ENCODE results near the gene C1QTNF9. TPM values are rescaled to one million over a fixed set of nuclear protein-coding genes. Genes with fewer than 3 reads are reported as not detected.

C1QTNF9 gene
- total RNA-seq, 1 experiment from 2014 or later = not detected

DNA sequence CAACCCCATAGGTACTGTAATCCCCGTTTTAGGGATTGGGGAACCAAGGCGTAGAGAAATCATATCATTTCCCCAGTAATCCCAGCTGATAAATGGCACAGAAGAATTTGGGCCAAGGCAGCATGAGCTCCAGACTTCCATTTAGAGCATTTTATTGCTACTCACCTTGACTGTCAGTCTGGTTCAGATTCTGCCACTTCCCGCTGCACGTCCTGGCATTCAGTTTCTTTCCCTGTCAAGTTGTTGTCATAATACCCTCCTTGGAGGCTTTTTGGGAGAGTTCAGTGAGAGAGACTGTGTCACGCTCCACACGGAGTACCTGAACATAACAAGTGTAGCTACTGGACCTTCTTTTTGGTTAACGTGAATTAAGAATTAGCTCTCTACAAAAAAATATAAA, 7.5 kb upstream of the C1QTNF9 start:
- H3K36me3 ChIP-seq (ENCODE audit: control insufficient read depth, insufficient read depth, low read length) = no peaks in the 10 kb centered on the region
- ChIA-PET CTCF (interaction anchor here (0.6 kb wide), 1 partner anchor 11 kb away, joined by 4 read pairs; no protein-coding TSS in a partner anchor), POLR2A (no interaction called here)
- in situ Hi-C loops (cut with HindIII; ENCODE audit: low pct_unique_long_range_greater_than_20kb, low sequenced_read_pairs) (no loop called here), intact Hi-C loops (cut with micrococcal nuclease; ENCODE audit: unreplicated experiment) (no loop called here)
- H3K9me3 ChIP-seq (ENCODE audit: control insufficient read depth, insufficient read depth, low read depth, low read length) = no peaks in the 10 kb centered on the region
- H3K4me1 ChIP-seq (ENCODE audit: control insufficient read depth, insufficient read depth, low read length) = no peaks in the 10 kb centered on the region
- no peaks in the 10 kb centered on the region for H3K27me3 ChIP-seq (ENCODE audit: control insufficient read depth, insufficient read depth, low read length)
- TF ChIP-seq, protein P1, sequence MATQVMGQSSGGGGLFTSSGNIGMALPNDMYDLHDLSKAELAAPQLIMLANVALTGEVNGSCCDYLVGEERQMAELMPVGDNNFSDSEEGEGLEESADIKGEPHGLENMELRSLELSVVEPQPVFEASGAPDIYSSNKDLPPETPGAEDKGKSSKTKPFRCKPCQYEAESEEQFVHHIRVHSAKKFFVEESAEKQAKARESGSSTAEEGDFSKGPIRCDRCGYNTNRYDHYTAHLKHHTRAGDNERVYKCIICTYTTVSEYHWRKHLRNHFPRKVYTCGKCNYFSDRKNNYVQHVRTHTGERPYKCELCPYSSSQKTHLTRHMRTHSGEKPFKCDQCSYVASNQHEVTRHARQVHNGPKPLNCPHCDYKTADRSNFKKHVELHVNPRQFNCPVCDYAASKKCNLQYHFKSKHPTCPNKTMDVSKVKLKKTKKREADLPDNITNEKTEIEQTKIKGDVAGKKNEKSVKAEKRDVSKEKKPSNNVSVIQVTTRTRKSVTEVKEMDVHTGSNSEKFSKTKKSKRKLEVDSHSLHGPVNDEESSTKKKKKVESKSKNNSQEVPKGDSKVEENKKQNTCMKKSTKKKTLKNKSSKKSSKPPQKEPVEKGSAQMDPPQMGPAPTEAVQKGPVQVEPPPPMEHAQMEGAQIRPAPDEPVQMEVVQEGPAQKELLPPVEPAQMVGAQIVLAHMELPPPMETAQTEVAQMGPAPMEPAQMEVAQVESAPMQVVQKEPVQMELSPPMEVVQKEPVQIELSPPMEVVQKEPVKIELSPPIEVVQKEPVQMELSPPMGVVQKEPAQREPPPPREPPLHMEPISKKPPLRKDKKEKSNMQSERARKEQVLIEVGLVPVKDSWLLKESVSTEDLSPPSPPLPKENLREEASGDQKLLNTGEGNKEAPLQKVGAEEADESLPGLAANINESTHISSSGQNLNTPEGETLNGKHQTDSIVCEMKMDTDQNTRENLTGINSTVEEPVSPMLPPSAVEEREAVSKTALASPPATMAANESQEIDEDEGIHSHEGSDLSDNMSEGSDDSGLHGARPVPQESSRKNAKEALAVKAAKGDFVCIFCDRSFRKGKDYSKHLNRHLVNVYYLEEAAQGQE (IDR thresholded peaks at IDR 0.05; ENCODE audit: insufficient read depth in 1 of 2, low read depth in 2 of 2, low read length in 1 of 2) = no peak
- TF ChIP-seq SIN3A (IDR thresholded peaks at IDR 0.05; ENCODE audit: borderline replicate concordance, insufficient read depth, low read depth, low read length) (no peak), POLR2AphosphoS5 (IDR thresholded peaks at IDR 0.05; ENCODE audit: low read depth, low read length) (no peak), TCF7L2 (IDR thresholded peaks at IDR 0.05; ENCODE audit: low read depth, low read length) (no peak)
- TF ChIP-seq, protein P2, sequence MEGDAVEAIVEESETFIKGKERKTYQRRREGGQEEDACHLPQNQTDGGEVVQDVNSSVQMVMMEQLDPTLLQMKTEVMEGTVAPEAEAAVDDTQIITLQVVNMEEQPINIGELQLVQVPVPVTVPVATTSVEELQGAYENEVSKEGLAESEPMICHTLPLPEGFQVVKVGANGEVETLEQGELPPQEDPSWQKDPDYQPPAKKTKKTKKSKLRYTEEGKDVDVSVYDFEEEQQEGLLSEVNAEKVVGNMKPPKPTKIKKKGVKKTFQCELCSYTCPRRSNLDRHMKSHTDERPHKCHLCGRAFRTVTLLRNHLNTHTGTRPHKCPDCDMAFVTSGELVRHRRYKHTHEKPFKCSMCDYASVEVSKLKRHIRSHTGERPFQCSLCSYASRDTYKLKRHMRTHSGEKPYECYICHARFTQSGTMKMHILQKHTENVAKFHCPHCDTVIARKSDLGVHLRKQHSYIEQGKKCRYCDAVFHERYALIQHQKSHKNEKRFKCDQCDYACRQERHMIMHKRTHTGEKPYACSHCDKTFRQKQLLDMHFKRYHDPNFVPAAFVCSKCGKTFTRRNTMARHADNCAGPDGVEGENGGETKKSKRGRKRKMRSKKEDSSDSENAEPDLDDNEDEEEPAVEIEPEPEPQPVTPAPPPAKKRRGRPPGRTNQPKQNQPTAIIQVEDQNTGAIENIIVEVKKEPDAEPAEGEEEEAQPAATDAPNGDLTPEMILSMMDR (IDR thresholded peaks at IDR 0.05) = no peak
- ATAC-seq (no peak), DNase-seq (ENCODE audit: low read depth, low spot score) (no peak)
- no peak overlapping the region for H3K27ac ChIP-seq (ENCODE audit: low read length)
- H3K4me3 ChIP-seq (ENCODE audit: low read depth in 2 of 2, low read length in 2 of 2) = no peak overlapping the region
- no TSS peak for BruUV-seq (replicated peaks)

DNA sequence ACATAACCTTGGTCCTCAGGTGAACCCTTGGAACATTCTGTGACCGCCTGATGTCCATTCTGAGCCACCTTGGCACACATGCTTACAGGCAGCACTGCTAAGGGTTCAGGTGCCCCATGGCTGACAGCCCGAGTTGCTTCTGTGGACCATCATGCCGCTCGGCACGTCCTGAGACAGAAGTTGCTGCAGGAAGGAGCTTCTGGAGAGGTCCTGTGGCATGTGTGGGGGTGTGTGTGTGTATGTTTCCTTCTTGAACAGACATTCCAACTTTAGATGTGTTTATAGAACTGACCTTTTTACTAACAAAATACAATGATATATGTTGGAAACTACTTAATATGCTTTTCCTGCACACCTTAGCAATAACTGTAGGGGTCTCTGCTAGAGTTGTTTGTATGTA, 4.8 kb upstream of the C1QTNF9 start:
- ChIA-PET CTCF (no interaction called here), POLR2A (no interaction called here)
- ATAC-seq = no peak
- in situ Hi-C loops (cut with HindIII; ENCODE audit: low pct_unique_long_range_greater_than_20kb, low sequenced_read_pairs) = no loop called here
- no peak overlapping the region for H3K4me3 ChIP-seq (ENCODE audit: low read depth in 2 of 2, low read length in 2 of 2)
- intact Hi-C loops (cut with micrococcal nuclease; ENCODE audit: unreplicated experiment) = no loop called here
- H3K36me3 ChIP-seq (ENCODE audit: control insufficient read depth, insufficient read depth, low read length) = no peaks in the 10 kb centered on the region
- H3K9me3 ChIP-seq (ENCODE audit: control insufficient read depth, insufficient read depth, low read depth, low read length) = no peaks in the 10 kb centered on the region
- no peaks in the 10 kb centered on the region for H3K4me1 ChIP-seq (ENCODE audit: control insufficient read depth, insufficient read depth, low read length)
- DNase-seq (ENCODE audit: low read depth, low spot score) = no peak
- H3K27ac ChIP-seq (ENCODE audit: low read length) = no peak overlapping the region
- TF ChIP-seq, protein P1 (IDR thresholded peaks at IDR 0.05; ENCODE audit: insufficient read depth in 1 of 2, low read depth in 2 of 2, low read length in 1 of 2) = no peak
- TF ChIP-seq TCF7L2 (IDR thresholded peaks at IDR 0.05; ENCODE audit: low read depth, low read length) (no peak), SIN3A (IDR thresholded peaks at IDR 0.05; ENCODE audit: borderline replicate concordance, insufficient read depth, low read depth, low read length) (no peak), POLR2AphosphoS5 (IDR thresholded peaks at IDR 0.05; ENCODE audit: low read depth, low read length) (no peak)
- TF ChIP-seq, protein P2 (IDR thresholded peaks at IDR 0.05) = no peak
- BruUV-seq (replicated peaks) = no TSS peak
- no peaks in the 10 kb centered on the region for H3K27me3 ChIP-seq (ENCODE audit: control insufficient read depth, insufficient read depth, low read length)

Measured in Panc1 (cell line).